BE2C (cell line): ENCODE results near the gene TAOK2.
A peak's percentile ranks its signal among the peaks of the same experiment; 100 is the strongest.
"Not testable (repeated sequence)": the region's sequence is repeated elsewhere in the genome, so short reads cannot be mapped to it uniquely, and the experiment has no call there.

ENCODE experiments used
- DNase-seq: peaks from one replicate; pipeline ENCODE4 v3.0.0-alpha.2; 2020
- H3K27me3 ChIP-seq: fragments of 250-450 bp; sonication (Bioruptor Pico); 2 replicates; pipeline ENCODE4 v1.5.1; 2020; ENCODE audit warnings: mild to moderate bottlenecking
- H3K36me3 ChIP-seq: fragments of 250-450 bp; sonication (Bioruptor Pico); 2 replicates; pipeline ENCODE4 v1.5.1; 2020; ENCODE audit warnings: mild to moderate bottlenecking
- H3K4me1 ChIP-seq: fragments of 250-450 bp; sonication (Bioruptor Pico); 2 replicates; pipeline ENCODE4 v1.5.1; 2020
- H3K4me3 ChIP-seq: 2 replicates; pipeline ENCODE4 v1.5.1; 2011; ENCODE audit warnings: low read depth, low read length
- H3K9me3 ChIP-seq: fragments of 250-450 bp; sonication (Bioruptor Pico); 2 replicates; pipeline ENCODE4 v1.5.1; 2020
- TF ChIP-seq, protein P1 (sequence below): IDR thresholded peaks from 2 replicates; pipeline ENCODE4 v1.5.1; 2012; ENCODE audit warnings: mild to moderate bottlenecking, low read depth, low read length

The TAOK2 gene

DNA sequence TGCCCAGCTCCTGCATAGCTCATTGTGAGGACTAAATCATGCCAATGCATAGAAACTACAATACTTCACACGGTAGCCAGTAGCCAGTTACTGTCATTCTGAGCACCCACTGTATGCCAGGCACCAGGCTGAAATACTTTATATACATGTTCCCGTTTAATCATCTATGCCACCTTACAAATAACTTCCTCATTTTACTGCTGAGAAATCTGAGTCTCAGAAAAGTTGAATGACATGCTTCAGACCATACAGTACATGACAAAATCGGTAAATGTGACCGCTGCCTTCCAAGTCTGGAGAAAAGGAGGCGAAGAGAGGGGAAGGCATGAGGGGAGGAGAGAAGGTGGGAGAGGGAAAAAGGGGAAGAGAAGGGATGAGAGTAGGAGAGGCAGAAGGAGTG, 66.6 kb downstream of the TAOK2 start:
- Histone ChIP-seq H3K4me1 (no peaks in the 10 kb centered on the region), H3K36me3 (no peaks in the 10 kb centered on the region), H3K9me3 (no peaks in the 10 kb centered on the region), H3K4me3 (no peak overlapping the region), H3K27me3 (no peaks in the 10 kb centered on the region)
- DNase-seq: no peak
- TF ChIP-seq, protein P1, sequence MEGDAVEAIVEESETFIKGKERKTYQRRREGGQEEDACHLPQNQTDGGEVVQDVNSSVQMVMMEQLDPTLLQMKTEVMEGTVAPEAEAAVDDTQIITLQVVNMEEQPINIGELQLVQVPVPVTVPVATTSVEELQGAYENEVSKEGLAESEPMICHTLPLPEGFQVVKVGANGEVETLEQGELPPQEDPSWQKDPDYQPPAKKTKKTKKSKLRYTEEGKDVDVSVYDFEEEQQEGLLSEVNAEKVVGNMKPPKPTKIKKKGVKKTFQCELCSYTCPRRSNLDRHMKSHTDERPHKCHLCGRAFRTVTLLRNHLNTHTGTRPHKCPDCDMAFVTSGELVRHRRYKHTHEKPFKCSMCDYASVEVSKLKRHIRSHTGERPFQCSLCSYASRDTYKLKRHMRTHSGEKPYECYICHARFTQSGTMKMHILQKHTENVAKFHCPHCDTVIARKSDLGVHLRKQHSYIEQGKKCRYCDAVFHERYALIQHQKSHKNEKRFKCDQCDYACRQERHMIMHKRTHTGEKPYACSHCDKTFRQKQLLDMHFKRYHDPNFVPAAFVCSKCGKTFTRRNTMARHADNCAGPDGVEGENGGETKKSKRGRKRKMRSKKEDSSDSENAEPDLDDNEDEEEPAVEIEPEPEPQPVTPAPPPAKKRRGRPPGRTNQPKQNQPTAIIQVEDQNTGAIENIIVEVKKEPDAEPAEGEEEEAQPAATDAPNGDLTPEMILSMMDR: no peak

- not testable (repeated sequence) for H3K27me3 ChIP-seq, H3K9me3 ChIP-seq, DNase-seq, H3K36me3 ChIP-seq, H3K4me1 ChIP-seq, H3K4me3 ChIP-seq
Measured at GRCh38 chr16:30040690-30041089, 67.0 kb downstream of the TAOK2 start.

DNA sequence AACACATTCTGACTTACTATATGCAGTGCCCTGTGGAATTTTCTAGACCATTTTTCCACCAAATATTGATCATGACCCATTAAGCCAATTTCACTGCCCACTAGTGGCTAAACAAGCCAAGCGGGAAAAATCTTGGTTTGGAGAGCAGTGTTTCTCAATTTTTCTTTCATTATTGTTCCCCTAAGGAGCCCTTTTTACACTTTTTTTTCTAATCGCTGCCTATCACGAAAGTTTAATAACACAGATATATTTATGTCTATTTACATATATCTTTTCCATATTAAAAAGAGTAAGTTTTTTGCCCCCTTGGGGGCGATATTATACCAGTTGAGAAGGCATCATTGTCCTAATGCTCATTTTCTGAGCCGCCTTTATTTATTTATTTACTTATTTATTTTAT, 68.2 kb downstream of the TAOK2 start:
- no peaks in the 10 kb centered on the region for H3K4me1 ChIP-seq
- H3K9me3 ChIP-seq: no peaks in the 10 kb centered on the region
- no peak overlapping the region for H3K4me3 ChIP-seq
- H3K36me3 ChIP-seq: no peaks in the 10 kb centered on the region
- TF ChIP-seq, protein P1: peak; percentile 70
- no peaks in the 10 kb centered on the region for H3K27me3 ChIP-seq
- DNase-seq: no peak
